Activated CD4-positive, CD25-positive, alpha-beta regulatory T cell treated with anti-CD3 and anti-CD28 coated beads, Interleukin-2, amount 50 U/mL, for 24 hours (primary cell): ENCODE data around the gene CEP89.
"Not testable (repeated sequence)": the region's sequence is repeated elsewhere in the genome, so short reads cannot be mapped to it uniquely, and the experiment has no call there.

Source experiments
- ATAC-seq, 2 donors: fragments of 150-1000 bp; cut with Tn5 transposase; one replicate each; pipeline ENCODE4 v1.10.0; 2021; ENCODE audit warnings: mild to moderate bottlenecking in 1 of 2, moderate library complexity in 1 of 2

CEP89 gene

GRCh38 chr19:32945260-32945659 is 26.5 kb downstream of the CEP89 start:
- ATAC-seq = no peak

DNA sequence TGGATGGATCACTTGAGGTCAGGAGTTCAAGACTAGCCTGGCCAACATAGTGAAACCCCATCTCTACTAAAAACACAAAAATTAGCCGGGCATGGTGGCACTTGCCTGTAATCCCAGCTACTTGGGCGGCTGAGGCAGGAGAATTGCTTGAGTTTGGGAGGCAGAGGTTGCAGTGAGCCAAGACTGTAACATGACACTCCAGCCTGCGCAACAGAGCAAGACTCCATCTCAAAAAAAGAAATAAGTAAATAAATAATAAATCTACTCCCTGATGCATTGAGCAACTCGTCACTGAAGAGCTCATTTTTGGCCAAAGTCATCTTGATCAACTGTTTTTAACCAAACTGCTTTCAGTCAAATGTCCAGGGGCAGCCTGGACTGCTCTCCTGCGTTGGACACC is 30.5 kb downstream of the CEP89 start:
- ATAC-seq = not testable (repeated sequence)

- no peak for ATAC-seq
Observed at GRCh38 chr19:32936065-32936464, 35.7 kb downstream of the CEP89 start.

- ATAC-seq = no peak
Observed at GRCh38 chr19:32935629-32936028, 36.1 kb downstream of the CEP89 start.

GRCh38 chr19:32933571-32933970 is 38.2 kb downstream of the CEP89 start:
- no peak for ATAC-seq

DNA sequence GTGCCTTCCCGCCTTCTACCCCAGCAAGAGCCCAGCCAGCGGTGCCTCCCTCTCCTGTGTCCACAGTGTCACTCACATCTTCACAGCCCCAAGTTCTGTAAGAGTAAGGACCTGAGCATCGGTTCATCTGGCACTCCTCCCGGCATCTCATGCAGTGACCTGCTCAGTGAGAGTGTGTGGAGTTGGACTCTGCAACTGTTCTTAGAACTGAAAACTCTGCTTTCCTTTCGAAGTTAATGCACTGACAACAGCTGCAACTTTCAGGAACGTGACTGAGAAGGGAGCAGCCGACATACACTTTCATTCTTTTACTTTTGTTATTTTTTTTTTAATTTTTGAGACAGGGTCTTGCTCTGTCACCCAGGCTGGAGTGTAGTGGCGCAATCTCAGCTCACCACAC is 41.2 kb downstream of the CEP89 start:
- no peak for ATAC-seq

GRCh38 chr19:32928806-32929205 is 43.0 kb downstream of the CEP89 start:
- ATAC-seq = no peak

DNA sequence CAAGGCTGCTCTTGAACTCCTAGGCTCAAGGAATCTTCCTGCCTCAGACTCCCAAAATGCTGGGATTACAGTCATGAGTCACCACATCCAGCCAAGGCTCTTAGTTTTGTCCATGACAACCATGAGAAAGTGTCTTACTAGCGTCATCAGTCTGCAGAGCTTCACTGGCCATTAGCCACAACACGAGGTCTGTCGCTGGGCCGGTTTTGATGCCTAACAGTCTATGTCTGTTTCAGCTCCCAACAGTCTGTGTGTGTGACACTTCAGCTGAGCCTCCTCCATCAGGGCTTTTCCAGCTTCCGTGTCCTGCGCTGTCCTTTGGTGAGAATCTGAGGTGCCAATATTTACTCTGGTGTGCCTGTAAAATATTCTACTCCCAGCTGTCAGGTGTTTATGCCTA is 47.6 kb downstream of the CEP89 start:
- ATAC-seq = no peak

DNA sequence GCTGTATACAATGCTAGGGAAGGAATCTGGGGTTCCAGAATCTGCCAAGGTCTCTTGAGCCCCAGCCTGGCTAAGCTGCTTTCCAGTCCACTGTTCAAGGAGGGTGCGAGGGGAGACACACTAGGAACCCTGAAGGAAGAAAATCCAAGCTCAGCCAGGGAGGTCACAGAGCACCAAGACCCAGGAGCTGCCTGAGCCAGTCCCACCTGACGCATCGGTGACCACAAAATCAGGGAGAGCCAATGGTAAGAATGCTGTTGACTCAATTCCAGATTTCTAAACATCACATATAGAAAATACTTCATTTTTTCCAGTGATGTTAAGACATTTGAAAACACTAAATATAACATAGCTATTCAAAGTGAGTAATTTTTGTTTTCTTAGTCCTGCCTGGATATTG is 50.1 kb downstream of the CEP89 start:
- ATAC-seq = no peak

- ATAC-seq = no peak
Observed at GRCh38 chr19:32919365-32919764, 52.4 kb downstream of the CEP89 start.

GRCh38 chr19:32917616-32917996 is 54.2 kb downstream of the CEP89 start:
- ATAC-seq = no peak

- ATAC-seq = no peak
Observed at GRCh38 chr19:32916969-32917615, 54.7 kb downstream of the CEP89 start.

DNA sequence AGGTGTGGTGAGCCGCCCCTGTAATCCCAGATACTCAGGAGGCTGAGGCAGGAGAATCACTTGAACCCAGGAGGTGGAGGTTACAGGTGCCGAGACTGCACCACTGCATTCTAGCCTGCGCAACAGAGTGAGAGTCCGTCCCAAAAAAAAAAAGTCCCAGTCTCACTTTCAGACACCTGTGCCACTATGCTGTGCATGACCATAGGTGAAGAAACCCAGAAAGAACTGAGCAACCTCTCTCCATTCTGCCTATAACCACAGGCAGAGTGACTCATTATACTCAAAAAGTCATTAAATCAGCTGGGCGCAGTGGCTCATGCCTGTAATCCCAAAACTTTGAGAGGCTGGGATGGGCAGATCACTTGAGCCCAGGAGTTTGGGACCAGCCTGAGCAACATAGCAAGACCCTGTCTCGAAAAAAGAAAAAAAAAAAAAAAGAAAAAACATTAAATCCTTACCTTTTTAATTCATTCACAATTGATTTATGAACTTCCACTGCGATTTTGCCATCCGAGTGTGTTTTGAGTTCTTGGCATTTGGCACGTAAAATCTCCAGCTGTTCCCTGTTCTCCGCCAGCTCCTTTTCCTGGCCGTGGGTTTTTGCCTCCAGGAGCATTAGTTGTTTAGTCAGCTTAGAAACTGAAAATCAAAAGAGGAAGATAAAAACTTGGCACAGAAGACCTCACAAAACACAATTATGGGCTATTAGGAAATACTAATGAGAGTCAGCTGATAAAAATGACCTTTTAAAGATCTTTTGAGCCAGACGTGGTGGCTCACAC is 56.7 kb downstream of the CEP89 start:
- ATAC-seq = no peak

- ATAC-seq = no peak
Observed at GRCh38 chr19:32911467-32911866, 60.3 kb downstream of the CEP89 start.

GRCh38 chr19:32910874-32911273 is 60.9 kb downstream of the CEP89 start:
- no peak for ATAC-seq

DNA sequence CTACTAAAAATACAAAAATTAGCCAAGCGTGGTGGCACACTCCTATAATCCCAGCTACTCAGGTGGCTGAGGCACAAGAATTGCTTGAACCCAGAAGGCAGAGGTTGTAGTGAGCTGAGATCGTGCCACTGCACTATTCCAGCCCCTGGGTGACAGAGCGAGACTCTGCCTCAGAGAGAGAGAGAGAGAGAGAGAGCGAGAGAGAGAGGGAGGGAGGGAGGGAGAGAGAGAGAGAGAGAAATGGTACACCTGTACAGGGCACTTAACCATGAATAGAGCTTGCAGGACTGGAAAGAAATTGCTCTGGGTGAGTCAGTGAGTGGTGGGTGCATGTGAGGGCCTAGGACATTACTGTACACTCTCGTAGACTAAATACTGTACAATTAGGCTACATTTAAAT is 61.7 kb downstream of the CEP89 start:
- no peak for ATAC-seq

DNA sequence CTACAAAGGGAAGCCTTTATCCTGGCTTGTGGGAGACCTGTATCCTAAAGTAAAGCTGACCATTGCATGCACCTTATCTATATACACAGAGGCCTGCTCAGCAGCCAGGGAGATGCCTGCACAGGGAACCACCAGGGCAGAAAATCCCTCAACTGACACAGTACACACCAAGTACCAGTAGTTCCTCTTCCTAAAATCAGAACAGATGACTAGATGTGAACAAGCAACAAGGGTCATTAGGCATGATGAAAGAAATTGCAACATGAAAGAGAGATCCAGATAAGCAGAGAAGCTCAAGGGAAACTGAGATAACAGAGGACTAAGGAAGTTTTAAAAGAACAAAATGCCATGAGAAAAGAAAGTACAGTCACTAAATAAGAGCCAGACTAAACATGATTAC is 62.5 kb downstream of the CEP89 start:
- ATAC-seq = no peak

DNA sequence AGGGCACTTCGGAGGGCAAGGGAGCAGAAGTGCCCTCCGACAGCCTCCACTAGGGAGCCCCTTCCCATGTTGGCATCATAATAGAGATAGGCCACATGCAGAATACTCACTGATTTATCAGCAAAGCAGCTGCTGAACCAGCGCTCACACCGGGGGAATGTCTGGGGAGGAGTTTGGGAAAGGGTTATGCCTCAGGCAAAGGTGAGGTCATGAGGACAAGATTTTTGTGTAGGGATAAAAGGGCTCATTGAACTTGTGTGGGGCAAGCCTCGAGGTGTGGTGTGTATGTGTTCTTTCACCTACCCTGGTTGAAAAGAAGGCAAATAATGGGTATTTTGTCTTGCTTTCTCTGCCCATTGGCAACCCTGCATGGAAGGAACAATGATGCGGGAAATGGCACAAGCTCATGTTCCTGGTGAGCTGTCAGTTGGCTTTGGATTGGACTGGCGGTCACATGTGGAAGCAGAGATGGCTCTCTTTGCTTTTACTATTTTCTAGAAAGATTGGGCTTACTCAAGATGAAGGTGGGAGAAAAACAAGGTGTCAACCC is 63.0 kb downstream of the CEP89 start:
- no peak for ATAC-seq

DNA sequence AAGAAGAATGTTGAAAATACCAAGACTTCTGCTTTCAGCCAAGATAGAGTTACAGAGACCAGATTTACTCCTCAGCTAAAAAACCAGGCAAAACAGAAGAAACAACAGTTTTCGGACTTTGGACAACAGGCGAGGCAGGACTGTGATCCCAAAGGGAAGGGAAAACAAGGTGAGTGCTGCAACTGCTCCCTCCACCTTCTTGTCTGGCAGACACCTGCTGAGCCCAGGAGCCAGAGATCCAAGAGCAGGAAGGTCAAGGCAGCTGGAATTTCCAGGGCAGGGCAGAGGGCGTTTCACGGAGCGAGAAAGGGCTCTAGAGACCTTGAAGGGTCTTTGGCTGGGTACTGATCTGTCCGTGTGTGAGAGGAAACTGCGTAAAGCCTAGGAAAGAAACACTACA is 69.3 kb downstream of the CEP89 start:
- ATAC-seq = no peak

GRCh38 chr19:32901504-32902161 is 70.1 kb downstream of the CEP89 start:
- no peak for ATAC-seq

GRCh38 chr19:32896516-32897214 is 75.1 kb downstream of the CEP89 start:
- no peak for ATAC-seq

- peak; percentile 64 to 73 for ATAC-seq
Observed at GRCh38 chr19:32895384-32895783, 76.4 kb downstream of the CEP89 start.

- ATAC-seq = no peak
Observed at GRCh38 chr19:32891609-32892008, 80.1 kb downstream of the CEP89 start.
